Sigmoid colon (tissue), 7 donors: Measurements from ENCODE around the gene SLC5A7. TPM values are rescaled to one million over a fixed set of nuclear protein-coding genes. Genes with fewer than 3 reads are reported as not detected.

Experiments
- DNase-seq: peaks from one replicate; pipeline ENCODE4 v3.0.0-alpha.2; 2019
- H3K27ac ChIP-seq, 4 donors: fragments of 200-600 bp; sonication (generic); one replicate each; pipeline ENCODE4 v1.5.1; 2016 to 2019; ENCODE audit warnings: mild to moderate bottlenecking in 1 of 4
- H3K27me3 ChIP-seq, 3 donors: fragments of 200-600 bp; sonication (generic); one replicate each; pipeline ENCODE4 v1.5.1; 2019; ENCODE audit warnings: mild to moderate bottlenecking in 1 of 3
- H3K36me3 ChIP-seq, 4 donors: fragments of 200-600 bp; sonication (generic); one replicate each; pipeline ENCODE4 v1.5.1; 2016 to 2019
- H3K4me1 ChIP-seq, 4 donors: fragments of 200-600 bp; sonication (generic); one replicate each; pipeline ENCODE4 v1.5.1; 2017 to 2019
- H3K4me3 ChIP-seq, 4 donors: fragments of 200-600 bp; sonication (generic); one replicate each; pipeline ENCODE4 v1.5.1; 2017 to 2019; ENCODE audit warnings: mild to moderate bottlenecking in 2 of 4, moderate library complexity in 1 of 4
- H3K9me3 ChIP-seq, 4 donors: fragments of 200-600 bp in 3 of 4; sonication (generic) in 3 of 4; one replicate each; pipeline versions ENCODE4 v1.5.1 to v1.6.1; 2013 to 2019
- EP300 ChIP-seq, 4 donors: sonication (generic); formaldehyde crosslinking; IDR thresholded peaks; one replicate each; pipeline ENCODE4 v1.6.1; 2017; ENCODE audit warnings: antibody characterized with exemption in 4 of 4
- POLR2A ChIP-seq, 2 donors: fragments of 450-650 bp; IDR thresholded peaks; one replicate each; pipeline ENCODE4 v1.6.1; 2016; ENCODE audit warnings: antibody characterized with exemption in 2 of 2, mild to moderate bottlenecking in 2 of 2, moderate library complexity in 2 of 2
- POLR2AphosphoS5 ChIP-seq, 4 donors: sonication (generic); formaldehyde crosslinking; IDR thresholded peaks; one replicate each; pipeline ENCODE4 v1.6.1; 2017; ENCODE audit warnings: antibody characterized with exemption in 4 of 4
- WGBS, 2 donors: extraction: QIAGEN DNeasy Blood & Tissue Kit; methylation state at CpG; one replicate each; pipeline ENCODE4 v1.1.7; 2013; 5-methylcytosine and 5-hydroxymethylcytosine counted together
- intact Hi-C: fragments of 100-400 bp; cut with DNase I; formaldehyde crosslinking; loops from one replicate; pipeline ENCODE4 v1.15.1; 2023
- polyA plus RNA-seq, 3 donors: library from polyadenylated mRNA; stranded (reverse); fragments of 200-250 nt; gene quantifications; one replicate each; pipeline ENCODE4 v1.2.3, GENCODE V29; 2013
- total RNA-seq, 4 donors: library from RNA; depleted of rRNA; stranded (reverse); fragments of >200 nt; gene quantifications; one replicate each; pipeline ENCODE4 v1.1.0, GENCODE V29; 2016
- TF ChIP-seq, protein P1 (sequence below), 4 experiments: fragments of 450-650 bp in 3 of 4; fragments of 200-600 bp in 1 of 4; IDR thresholded peaks; one replicate each; pipeline ENCODE4 v1.5.1; 2016 to 2019; ENCODE audit warnings: antibody characterized with exemption in 4 of 4, mild to moderate bottlenecking in 3 of 4, moderate library complexity in 2 of 4
- donor health status: healthy with polysubstance abuse.
- donor health status: Bipolar disorder and iron deficiency.
- donor health status: healthy.

SLC5A7 gene
- total and polyA plus RNA-seq, 7 donors: 0.79 to 2.9 (median 1.9) TPM; not detected in 2

- WGBS, 2 donors: 87 to 90% methylated on average over 1 of the region's 1 CpG
- Histone ChIP-seq H3K4me1 (no peaks in the 10 kb centered on the region), H3K27ac (no peak overlapping the region), H3K27me3 (no peaks in the 10 kb centered on the region), H3K9me3 (peaks cover 0 to 9% (median 2%) of the 10 kb centered on the region in 4 donors), H3K4me3 (no peak overlapping the region), H3K36me3 (no peaks in the 10 kb centered on the region)
- intact Hi-C loops: no loop called here
- TF ChIP-seq, protein P1, sequence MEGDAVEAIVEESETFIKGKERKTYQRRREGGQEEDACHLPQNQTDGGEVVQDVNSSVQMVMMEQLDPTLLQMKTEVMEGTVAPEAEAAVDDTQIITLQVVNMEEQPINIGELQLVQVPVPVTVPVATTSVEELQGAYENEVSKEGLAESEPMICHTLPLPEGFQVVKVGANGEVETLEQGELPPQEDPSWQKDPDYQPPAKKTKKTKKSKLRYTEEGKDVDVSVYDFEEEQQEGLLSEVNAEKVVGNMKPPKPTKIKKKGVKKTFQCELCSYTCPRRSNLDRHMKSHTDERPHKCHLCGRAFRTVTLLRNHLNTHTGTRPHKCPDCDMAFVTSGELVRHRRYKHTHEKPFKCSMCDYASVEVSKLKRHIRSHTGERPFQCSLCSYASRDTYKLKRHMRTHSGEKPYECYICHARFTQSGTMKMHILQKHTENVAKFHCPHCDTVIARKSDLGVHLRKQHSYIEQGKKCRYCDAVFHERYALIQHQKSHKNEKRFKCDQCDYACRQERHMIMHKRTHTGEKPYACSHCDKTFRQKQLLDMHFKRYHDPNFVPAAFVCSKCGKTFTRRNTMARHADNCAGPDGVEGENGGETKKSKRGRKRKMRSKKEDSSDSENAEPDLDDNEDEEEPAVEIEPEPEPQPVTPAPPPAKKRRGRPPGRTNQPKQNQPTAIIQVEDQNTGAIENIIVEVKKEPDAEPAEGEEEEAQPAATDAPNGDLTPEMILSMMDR (IDR thresholded peaks at IDR 0.05): no peak
- TF ChIP-seq EP300 (IDR thresholded peaks at IDR 0.05): no peak
- TF ChIP-seq POLR2AphosphoS5 (IDR thresholded peaks at IDR 0.05): no peak
- TF ChIP-seq POLR2A (IDR thresholded peaks at IDR 0.05): no peak
- DNase-seq: no peak
These were observed 27.0 kb downstream of the SLC5A7 start for GRCh38 chr2:108013305-108013704.

DNA sequence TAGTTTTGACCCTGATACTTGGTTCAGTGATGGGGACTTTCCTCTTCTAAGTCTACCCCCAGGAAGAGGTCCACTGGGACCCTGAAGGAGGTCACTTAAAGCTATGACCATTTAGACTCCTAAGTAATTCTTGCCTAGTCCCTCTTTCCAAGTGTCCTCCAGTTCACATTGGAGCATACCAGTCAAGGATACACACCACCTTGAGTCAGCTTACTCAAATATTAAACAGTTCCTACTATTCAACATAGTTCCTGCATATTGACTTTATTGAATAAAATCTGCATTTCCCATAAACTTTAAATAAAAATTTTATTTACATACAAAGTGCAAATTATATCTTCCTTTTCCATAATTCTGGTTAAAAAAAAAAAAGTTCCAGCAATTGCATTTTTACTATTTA lies 36.3 kb downstream of the SLC5A7 start:
- Histone ChIP-seq H3K4me3 (no peak overlapping the region), H3K9me3 (no peaks in the 10 kb centered on the region), H3K36me3 (no peaks in the 10 kb centered on the region), H3K4me1 (no peaks in the 10 kb centered on the region), H3K27me3 (no peaks in the 10 kb centered on the region), H3K27ac (no peak overlapping the region)
- DNase-seq: no peak
- no peak for TF ChIP-seq POLR2A (IDR thresholded peaks at IDR 0.05)
- TF ChIP-seq POLR2AphosphoS5 (IDR thresholded peaks at IDR 0.05): no peak
- intact Hi-C loops: no loop called here

DNA sequence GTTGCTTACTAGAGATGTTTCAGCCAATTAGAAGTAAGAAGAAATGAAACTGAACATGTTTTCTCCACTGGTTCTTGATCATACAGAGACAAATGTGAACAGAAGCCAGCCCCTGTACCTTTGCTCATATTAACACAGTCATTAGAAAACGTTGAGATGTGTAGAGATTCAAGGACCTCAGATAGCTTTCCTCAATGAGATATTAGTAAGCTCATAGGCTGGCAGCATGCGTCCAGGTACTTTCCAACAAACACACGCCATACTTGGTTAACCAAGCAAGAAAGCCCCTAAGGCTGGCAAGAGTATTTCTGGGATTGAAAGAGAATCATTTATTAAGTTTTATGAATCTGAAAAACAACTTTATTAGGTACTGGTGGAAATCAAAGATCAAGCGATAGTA lies 37.5 kb downstream of the SLC5A7 start:
- TF ChIP-seq EP300 (IDR thresholded peaks at IDR 0.05): no peak
- TF ChIP-seq POLR2AphosphoS5 (IDR thresholded peaks at IDR 0.05): no peak
- no peak for TF ChIP-seq POLR2A (IDR thresholded peaks at IDR 0.05)
- TF ChIP-seq, protein P1 (IDR thresholded peaks at IDR 0.05): no peak
- DNase-seq: no peak
- H3K27me3 ChIP-seq: no peaks in the 10 kb centered on the region
- 77 to 82% methylated on average over 4 of the region's 4 CpGs for WGBS, 2 donors
- H3K27ac ChIP-seq: no peak overlapping the region
- H3K4me1 ChIP-seq: no peaks in the 10 kb centered on the region
- H3K36me3 ChIP-seq: no peaks in the 10 kb centered on the region
- H3K4me3 ChIP-seq: no peak overlapping the region
- no peaks in the 10 kb centered on the region for H3K9me3 ChIP-seq
- intact Hi-C loops: no loop called here

DNA sequence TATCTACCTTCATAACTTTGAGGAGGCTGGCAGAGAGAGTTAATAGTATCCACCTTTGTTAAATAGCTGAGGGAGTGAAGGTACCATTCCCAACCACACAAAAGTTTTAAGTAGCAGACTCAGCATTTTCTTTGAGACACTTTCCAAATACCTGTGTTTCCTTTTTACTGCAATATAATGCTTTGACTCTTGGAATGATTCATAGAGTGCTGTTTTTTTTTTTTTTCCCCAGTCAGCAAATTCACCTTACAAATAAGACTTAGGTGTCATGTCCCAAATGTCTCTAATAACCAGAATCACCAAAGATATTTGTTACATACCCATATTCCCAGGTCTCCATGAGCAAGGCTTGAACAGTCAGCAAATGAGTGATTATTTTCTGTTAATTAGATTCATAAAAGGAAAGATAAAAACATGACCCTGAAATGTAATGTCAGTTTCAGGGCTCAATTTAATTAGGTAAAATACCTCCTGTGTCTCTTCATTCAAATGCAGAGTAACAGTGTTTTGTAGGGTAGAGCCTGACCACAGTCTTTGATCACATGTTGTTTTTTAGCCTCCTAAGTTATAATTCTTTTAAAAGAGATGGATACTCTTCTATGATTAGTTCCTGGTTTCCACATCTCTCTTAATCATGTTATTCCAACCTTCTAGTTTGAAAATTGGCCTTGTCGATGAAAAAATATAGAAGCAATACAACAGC lies 39.9 kb downstream of the SLC5A7 start:
- Histone ChIP-seq H3K4me1 (peaks cover 0 to 15% (median 11%) of the 10 kb centered on the region in 4 donors), H3K27ac (no peak overlapping the region), H3K36me3 (no peaks in the 10 kb centered on the region), H3K27me3 (no peaks in the 10 kb centered on the region), H3K9me3 (no peaks in the 10 kb centered on the region), H3K4me3 (no peak overlapping the region)
- WGBS, 2 donors: 89 to 97% methylated on average over 1 of the region's 1 CpG
- intact Hi-C loops: no loop called here
- no peak for DNase-seq
- TF ChIP-seq POLR2AphosphoS5 (IDR thresholded peaks at IDR 0.05) (no peak), POLR2A (IDR thresholded peaks at IDR 0.05) (no peak), EP300 (IDR thresholded peaks at IDR 0.05) (no peak)
- TF ChIP-seq, protein P1 (IDR thresholded peaks at IDR 0.05): no peak

DNA sequence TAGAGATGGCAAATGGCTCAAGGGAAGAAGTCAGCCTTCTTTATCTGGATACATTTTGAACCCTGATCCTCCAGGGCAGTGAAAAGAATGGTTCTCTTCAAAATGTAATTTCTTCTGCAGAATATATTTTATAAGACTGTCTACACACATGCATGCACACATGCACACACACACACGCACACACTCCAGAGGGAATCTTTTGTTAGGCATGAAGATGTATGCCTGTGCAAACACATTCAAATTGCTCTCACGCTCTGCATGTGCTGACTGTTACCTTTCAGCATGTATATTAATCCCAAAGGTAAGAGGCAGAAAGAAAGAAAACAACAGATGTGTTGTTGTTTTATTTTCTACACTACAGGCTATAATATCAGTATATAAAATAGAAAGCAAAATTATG lies 43.2 kb downstream of the SLC5A7 start:
- intact Hi-C loops: no loop called here
- Histone ChIP-seq H3K4me3 (no peak overlapping the region), H3K27ac (no peak overlapping the region), H3K9me3 (no peaks in the 10 kb centered on the region), H3K27me3 (no peaks in the 10 kb centered on the region), H3K36me3 (no peaks in the 10 kb centered on the region), H3K4me1 (peaks cover 0 to 15% (median 11%) of the 10 kb centered on the region in 4 donors)
- DNase-seq: no peak
- TF ChIP-seq POLR2AphosphoS5 (IDR thresholded peaks at IDR 0.05) (no peak), EP300 (IDR thresholded peaks at IDR 0.05) (no peak), POLR2A (IDR thresholded peaks at IDR 0.05) (no peak)
- TF ChIP-seq, protein P1 (IDR thresholded peaks at IDR 0.05): no peak
- 88 to 89% methylated on average over 2 of the region's 2 CpGs for WGBS, 2 donors
